ENCODE measurements around the gene NUAK2.

DNA sequence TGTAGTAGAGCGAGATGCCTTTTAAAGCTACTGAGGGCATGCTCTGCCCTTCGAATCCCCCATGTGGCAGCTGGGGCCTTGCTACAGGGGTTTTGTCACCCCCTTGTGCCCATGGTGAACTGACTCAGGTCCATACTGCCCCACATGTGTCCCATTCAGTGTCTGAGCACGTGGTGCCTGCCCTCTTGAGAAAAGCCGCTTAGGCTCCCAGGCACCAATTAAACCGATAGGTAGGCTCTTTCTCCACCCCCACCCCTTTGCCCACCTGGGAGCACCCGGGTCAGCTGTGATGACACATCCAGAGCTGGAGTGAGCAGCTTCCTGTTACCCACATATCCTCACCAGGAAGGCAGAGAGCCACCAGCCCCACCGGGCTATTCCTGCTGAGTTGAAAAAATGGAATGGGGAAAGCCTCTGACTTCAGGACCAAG is 63.3 kb downstream of the NUAK2 start:
- TF ChIP-seq EZH2 (IDR thresholded peaks at IDR 0.05; ENCODE audit: insufficient read depth, poor library complexity, severe bottlenecking) (no peak), EZH2phosphoT487 (IDR thresholded peaks at IDR 0.05; ENCODE audit: insufficient read depth, low read depth) (no peak)

Measured in GM23248 (cell line).